Hematopoietic multipotent progenitor cell treated with erythropoietin and hydrocortisone succinate and interleukin-3 and kit ligand, for 6 days (in vitro differentiated cells): ENCODE data around the gene ALKBH4.
"Not testable (repeated sequence)": the region's sequence is repeated elsewhere in the genome, so short reads cannot be mapped to it uniquely, and the experiment has no call there.

Experiments
- DNase-seq: peaks from one replicate; pipeline ENCODE4 v3.0.0-alpha.2; 2015

The ALKBH4 gene, protein sequence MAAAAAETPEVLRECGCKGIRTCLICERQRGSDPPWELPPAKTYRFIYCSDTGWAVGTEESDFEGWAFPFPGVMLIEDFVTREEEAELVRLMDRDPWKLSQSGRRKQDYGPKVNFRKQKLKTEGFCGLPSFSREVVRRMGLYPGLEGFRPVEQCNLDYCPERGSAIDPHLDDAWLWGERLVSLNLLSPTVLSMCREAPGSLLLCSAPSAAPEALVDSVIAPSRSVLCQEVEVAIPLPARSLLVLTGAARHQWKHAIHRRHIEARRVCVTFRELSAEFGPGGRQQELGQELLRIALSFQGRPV

DNA sequence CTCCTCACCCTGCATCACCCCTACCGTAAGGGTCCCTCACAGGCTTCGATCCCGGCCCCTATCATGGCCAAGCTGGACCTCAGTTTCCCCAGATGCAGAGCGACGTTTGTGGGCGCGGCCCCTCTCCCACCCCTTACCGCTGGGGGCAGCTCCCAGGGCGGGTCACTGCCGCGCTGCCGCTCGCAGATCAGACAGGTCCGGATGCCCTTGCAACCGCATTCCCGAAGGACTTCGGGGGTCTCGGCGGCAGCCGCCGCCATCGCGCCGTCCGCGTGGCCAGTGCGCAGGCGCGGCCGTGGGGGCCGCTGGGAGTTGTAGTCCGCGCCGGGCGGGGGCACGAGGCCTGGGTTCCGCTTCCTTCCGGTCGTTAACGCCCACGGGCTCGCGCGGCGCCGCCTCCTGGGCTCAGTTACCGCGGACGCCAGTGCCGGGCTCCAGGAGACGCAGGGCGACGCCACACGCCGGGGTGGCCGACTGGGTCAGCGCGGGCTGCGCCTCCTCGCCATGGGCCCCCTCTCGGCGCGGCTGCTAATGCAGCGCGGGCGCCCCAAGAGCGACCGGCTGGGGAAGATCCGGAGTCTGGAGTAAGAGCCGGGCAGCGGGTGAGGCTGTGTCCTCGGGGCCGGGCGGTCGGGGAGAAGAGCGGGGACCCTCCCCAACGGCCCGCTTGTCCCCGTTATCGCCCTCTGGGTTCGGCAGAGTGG is at the start of gene ALKBH4, which contains the start of gene LRWD1:
ALKBH4 (minus strand) TSS at position 287 of the 704 bp plus-strand sequence; CDS start at position 260, 27 bp downstream.
LRWD1 (plus strand) TSS at position 408 of the 704 bp plus-strand sequence; CDS start at position 505, 97 bp downstream.
- peak; percentile 97 for DNase-seq

DNA sequence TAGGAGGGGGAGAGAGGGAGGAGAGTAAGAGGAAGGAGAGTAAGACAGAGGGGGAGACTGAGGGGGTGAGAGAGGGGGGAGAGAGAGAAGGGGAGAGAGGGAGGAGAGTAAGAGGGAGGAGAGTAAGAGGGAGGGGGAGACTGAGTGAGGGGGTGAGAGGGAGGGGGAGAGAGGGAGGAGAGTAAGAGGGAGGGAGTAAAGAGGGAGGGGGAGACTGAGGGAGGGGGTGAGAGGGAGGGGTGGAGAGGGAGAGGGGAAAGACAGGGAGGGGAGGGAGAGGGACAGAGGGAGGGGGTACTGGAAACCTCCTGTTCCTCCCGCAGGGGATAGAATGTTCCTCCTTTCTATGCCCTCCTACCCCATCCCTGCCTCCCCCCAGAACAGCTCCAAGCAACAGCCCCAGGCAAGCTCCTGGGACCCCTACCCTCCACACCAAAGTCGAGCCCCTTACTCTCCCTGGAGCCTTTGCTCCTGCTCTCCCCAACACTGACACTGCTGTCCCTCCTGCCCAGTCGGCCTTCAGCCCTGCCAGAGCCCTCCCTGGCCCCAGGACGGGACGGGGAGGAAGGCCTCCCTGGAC is 48.1 kb upstream of the ALKBH4 start:
- peak; percentile 33 for DNase-seq

DNA sequence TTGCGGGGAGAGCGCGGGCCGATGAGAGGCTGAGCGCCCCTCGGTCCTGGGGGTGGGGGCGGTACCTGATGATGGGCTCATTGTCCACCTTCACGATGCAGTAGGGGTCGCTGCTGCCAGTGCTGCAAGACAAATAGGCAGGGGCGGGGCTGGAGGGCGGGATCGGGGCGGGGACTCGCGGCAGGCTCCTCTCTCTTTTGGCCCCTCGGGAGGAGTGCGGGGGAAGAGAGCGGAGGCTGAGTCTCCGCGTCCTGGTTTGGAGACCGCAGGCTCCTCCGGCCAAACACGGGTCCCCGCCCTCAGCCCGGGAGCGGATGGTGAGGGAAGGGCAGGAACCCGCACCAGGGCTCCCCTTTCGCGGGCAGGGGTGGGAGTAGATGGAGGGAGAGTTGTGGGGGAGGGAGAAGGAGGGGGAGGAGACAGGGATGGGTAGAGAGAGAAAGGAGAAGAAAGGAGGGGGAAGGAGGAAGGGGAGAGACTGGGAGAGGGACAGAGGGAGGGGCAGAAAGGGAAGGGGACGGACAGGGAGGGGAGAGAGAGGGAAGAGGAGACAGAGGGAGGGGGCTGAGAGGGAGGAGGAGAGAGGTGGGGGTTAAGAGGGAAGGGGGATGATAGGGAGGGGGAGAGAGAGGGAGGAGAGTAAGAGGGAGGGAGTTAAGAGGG is 47.3 kb upstream of the ALKBH4 start:
- not testable (repeated sequence) for DNase-seq

DNA sequence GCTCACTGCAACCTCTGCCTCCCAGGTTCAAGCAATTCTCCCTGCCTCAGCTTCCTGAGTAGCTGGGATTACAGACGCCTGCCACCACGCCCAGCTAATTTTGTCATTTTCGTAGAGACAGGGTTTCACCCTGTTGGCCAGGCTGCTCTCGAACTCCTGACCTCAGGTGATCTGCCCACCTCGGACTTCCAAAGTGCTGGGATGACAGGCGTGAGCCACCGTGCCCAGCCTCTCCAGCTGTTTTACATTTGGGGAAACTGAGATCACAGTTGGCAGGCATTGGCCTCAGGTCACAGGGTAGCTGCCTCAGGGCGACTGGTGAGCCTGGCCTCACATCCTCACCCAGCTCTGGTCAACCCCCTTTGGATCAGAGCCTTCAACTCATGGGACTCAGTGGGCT is 45.9 kb upstream of the ALKBH4 start:
- not testable (repeated sequence) for DNase-seq

DNA sequence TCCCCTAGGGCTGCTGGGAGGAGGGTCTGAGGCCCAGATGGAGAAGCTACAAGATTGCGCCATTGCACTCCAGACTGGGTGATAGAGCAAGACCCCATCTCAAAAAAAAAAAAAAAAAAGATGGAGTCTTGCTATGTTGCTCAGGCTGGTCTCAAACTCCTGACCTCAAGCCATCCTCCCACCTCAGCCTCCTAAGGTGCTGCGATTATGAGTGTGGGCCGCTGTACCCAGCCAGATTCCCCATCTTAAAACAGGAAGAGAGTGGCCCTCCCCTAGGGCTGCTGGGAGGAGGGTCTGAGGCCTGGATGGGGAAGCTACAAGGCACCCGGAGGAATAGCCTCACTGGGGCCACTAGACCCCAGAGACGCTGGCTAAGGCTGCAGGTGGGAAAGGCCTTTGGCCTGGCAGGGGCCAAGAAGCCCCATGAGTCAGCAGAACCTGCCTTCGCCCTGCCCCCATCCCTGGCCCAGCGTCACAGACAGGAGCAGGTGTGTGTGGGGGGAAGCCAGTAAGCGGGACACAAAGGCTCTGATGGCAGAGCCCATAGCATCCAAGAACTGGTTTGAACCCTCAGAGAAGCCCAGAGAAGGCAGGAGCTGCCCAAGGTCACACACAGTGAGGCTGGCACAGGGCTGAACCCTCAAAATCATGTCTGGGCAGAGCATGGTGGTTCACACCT is 42.9 kb upstream of the ALKBH4 start:
- not testable (repeated sequence) for DNase-seq

DNA sequence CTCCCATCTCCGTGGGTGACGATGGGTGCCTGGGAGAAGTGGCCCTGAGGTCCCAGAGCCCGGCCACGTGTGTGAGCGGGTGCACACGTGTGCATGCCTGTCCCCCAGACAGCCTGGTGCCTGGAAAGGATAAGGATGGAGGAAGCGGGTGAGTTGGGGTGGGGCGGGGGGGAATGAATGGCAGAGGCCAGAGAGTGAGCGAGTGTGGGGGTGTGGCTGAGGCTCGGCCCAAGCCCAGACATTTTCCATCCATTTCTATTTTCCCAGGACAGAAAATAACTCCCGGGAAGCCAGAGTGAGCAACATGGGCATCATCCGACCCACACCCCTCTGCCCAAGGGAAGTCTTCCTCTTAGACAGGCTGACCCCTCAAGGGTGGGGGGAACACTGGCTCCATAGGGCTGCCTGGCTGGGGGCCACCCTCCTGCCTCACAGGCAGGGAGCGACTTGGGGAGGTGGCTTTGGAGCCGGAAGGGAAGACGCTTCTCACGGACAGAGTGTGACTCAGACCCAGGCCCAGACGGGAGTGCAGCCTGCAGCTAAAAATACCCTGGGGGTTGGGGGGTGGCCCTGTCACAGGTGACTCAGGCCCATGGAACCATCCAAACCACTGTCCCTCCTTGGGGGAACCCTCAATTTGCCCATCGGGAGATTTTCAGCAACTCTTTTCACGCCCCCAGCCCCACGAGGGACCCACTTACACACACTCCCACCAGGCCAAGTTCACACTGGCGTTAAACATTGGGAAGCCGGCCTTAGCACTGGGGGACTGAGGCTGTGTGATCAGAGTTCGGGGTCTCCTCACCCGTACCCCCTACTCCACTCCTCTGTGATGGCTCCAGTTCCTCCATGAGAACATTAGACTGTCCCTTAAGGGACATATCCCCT is 40.9 kb upstream of the ALKBH4 start:
- not testable (repeated sequence) for DNase-seq

DNA sequence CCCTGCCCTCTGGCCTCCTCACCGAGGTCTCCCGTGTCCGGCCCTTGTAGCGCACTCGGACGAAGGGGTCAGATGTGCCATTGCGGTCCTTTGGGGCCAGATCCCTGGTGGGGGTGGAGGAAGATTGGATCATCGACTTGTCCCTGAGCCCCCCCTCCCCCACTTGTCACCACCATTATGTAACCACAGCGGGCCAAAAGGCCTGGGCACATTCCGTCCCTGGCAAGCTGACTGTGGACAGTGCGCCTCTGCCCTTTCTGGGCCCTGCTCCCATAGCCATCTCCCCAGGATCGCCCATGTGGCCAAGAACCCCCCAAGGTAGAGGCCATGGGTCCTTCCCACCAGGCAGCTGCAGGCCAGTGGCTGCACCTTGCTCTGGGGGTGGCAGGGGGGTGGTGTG is 38.5 kb upstream of the ALKBH4 start:
- DNase-seq = not testable (repeated sequence)

DNA sequence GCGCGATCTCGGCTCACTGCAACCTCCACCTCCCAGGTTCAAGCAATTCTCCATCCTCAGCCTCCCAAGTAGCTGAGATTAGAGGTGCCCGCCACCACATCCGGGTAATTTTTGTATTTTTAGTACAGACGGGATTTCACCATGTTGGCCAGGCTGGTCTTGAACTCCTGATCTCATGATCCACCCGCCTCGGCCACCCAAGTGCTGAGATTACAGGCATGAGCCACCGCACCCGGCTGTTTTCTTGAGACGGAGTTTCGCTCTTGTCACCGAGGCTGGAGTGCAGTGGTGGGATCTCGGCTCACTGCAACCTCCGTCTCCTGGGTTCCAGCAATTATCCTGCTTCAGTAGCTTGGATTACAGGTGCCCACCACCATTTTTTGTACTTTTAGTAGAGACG is 33.7 kb upstream of the ALKBH4 start:
- DNase-seq = not testable (repeated sequence)

DNA sequence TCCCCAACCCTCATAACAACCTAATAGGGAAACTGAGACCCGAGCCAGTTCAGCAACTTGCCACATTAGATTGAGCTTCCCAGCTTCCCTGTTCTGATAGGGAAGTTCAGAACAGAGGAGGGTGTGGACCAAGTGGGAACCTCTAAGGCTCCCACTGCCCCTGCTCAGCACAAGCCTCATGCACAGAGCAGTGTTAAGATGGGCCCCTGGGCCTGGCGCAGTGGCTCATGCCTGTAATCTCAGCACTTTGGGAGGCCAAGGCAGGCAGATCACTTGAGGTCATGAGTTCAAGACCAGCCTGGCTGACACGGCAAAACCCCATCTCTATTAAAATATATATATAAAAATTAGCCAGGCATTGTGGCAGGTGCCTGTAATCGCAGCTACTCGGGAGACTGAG is 32.6 kb upstream of the ALKBH4 start:
- not testable (repeated sequence) for DNase-seq

DNA sequence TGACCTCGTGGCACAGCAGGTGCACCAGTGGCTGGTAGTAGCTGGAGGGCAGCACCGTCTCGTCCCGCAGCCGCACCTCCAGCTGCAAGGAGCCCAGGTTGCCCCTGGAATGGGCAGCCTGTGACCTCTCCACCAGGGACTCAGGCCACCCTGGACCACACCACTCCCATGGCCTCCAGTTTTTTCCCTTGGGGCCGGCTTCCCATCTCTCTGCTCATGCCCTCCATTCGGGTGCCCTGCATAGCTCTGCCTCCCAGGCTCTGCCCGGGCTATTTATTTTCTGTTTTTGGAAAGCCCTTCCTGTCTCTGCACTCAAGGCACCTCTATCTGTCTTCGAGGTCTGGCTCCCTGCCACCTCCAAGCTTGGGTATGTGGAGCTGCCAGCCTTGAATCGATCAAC is 32.2 kb upstream of the ALKBH4 start:
- peak; percentile 0 for DNase-seq

DNA sequence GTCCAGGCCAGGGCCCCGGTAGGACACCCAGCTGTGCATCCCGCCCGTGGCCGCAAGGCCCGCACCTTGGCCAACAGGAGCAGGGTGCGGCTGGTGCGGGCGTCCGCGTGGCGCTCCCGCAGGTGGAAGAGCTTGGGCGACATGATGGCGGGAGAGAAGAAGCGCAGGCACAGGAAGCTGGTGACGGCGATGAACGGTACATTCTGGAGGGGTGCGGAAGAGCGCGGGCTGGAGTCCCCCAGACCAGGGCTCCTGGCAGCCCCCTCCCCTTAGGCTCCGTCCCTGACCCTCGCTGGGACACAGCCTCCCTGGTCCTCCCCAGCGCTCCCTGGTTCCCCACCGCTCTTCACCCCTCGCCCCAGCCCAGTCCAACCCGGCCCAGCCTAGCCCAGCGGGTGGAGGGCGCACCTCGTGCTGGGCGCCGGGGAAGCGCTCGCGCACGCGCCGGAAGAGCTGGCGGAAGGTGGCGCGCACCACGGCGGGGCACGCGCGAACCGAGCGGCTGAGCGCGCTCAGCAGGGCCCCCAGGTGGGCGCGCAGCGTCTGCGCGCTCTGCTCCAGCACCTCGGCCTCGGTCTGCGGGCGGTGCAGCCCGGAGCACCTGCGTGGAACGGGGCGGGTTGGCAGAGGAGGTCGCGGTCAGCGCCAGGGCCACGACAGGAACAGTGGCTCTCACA is 29.9 kb upstream of the ALKBH4 start:
- DNase-seq = not testable (repeated sequence)

DNA sequence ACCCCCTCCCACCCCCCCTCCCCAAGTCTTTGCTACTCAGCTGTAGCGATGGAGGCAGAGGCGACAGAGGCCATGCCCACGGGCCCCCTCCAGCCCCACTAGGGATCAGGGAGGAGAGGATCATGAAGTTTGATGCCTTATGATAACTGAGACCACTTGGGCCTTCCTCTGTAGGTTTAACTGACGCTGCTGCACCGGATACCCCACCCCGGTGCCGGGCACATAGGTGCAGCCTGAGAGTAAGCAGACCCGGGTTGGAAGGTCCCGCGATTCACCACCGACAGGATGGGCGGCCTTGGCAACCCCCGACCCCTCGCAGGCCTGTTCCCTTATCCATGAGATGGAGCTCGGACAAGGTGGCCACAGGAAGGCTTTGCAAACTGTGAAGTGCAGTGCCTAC is 29.4 kb upstream of the ALKBH4 start:
- DNase-seq = not testable (repeated sequence)

DNA sequence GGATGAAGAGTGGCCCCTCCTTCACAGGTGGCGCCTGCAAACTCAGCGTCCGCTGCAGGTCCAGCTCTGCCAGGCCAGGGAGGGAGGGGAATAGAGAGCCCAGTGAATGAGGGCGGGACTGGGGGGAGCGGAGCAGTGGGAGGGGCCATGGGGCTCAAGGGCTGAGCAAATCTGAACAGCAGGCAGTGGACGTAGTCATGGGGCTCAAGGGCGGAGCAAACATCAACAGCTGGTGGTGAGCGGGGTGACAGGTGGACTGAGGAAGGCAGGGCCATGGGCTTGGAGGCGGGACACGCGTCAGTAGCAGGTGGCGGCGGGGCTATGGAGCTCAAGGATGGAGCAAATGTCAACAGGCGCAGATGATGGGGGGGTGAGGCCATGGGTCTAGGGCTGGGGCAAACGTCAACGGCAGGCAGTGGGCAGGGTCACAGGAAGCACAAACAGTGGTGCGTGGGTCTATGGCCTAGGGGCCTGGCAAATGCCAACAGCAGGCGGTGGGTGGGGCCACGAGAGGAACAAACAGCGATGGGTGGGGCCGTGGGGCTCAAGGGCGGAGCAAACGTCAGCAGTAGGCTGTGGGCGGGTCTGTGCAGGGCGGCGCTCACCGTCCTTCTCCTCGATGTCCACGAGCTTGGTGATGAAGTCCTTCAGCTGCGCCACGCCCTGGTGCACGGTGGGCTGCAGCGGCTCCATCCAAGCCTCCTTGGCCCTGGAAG is 28.7 kb upstream of the ALKBH4 start:
- DNase-seq = not testable (repeated sequence)

DNA sequence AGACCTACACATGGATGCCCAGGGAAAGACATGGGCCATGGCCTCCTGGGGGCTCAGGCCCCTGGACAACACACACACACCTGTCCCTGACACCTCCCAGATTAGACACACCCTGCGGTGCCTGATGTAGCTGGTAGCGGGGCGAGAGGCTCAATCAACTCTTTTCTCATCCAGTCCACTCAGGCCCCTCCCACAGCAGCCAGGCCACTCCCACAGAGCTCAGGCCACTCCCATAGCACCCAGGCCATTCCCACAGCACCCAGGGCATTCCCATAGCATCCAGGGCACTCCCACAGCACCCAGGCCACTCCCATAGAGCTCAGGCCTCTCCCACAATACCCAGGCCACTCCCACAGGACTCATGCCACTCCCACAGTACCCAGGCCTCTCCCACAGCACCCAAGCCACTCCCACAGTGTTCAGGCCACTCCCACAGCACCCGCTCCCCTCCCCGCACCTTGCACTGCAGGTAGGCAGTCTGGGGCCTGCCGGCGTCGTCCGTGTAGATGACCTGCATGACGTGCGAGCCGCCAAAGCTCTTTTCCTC is 25.9 kb upstream of the ALKBH4 start:
- not testable (repeated sequence) for DNase-seq

DNA sequence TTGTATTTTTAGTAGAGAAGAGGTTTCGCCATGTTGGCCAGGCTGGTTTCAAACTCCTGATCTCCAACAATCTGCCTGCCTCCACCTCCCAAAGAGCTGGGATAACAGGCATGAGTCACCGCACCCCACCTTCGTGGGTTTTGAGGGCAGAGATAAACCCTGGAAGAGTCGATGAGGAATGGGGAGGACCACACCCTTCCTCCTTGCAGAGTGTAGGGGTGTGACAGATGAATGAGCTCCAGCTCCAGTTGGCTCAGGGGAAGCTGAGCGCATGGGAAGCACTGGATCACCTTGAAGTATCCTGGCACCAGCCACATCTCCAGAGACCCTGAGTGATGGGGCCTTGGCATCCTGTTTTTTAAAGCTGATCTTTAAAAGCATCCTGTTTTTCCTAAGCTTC is 19.7 kb upstream of the ALKBH4 start:
- not testable (repeated sequence) for DNase-seq

DNA sequence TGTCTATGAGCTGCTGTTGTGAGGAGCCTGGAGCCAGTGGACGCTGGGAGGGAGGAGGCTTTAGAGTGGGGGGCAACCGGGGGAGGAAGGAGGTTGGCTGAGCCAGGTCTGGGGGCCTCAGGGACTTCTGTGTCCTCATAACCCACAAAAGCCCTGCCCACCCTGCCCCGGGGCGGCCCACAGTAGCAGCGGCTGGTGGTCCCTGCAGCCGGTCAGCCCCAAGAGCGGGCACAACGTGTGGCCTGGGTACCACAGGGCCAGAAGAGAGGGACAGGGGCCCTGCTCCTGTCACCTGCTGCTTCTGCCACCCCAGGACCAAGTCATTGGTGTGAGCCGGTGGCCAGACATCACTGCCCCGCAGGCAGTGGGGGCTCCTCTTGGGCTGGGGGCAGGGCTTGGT is 17.3 kb upstream of the ALKBH4 start:
- DNase-seq = not testable (repeated sequence)

DNA sequence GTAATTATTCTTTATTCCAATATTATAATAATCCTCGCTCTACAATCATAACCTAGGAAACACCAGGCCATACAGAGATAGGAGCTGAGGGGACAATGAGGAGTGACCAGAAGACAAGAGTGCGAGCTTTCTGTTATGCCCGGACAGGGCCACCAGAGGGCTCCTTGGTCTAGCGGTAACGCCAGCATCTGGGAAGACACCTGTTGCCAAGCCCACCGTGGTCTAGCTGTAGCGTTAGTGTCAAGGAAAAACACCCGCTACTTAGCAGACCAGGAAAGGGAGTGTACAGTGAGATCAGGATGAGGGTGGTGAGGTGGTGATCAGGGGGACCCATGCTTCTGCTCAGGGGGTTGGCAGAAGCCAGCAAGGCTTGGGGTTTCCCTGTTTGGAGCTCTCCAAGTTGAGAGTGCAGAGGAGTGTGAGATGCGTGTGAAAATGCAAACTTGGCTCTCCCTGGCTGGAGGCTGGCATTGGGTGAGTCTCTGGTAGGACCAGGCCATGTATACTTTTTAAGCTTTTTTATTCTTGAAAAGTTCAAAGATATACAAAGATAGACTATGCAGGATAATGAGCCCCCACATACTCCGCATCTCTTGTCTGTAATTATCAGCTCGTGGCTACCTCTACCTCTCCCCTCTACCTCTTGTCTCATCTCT is 15.4 kb upstream of the ALKBH4 start:
- peak; percentile 37 for DNase-seq

DNA sequence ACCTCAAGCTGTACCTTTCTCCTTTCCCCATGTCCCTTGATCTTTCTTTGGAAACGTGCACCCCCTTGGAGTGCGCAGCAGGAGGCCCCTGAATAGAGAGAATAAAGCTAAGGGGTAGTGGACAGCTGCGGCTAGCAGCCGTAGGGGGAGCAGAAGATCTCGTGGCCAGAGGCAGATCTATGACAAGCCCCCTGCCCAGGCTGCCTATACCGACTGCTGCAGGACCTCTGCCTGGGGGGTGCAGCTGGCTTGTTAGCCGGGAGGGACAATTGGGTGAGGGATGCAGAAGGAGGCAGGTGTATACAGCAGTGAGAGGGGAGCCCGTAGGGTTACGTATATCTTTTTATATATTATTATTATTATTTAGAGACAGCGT is 14.5 kb upstream of the ALKBH4 start:
- not testable (repeated sequence) for DNase-seq
